Measurements from ENCODE around the gene DNM1L.
A peak's percentile ranks its signal among the peaks of the same experiment; 100 is the strongest.

Gene DNM1L

DNA sequence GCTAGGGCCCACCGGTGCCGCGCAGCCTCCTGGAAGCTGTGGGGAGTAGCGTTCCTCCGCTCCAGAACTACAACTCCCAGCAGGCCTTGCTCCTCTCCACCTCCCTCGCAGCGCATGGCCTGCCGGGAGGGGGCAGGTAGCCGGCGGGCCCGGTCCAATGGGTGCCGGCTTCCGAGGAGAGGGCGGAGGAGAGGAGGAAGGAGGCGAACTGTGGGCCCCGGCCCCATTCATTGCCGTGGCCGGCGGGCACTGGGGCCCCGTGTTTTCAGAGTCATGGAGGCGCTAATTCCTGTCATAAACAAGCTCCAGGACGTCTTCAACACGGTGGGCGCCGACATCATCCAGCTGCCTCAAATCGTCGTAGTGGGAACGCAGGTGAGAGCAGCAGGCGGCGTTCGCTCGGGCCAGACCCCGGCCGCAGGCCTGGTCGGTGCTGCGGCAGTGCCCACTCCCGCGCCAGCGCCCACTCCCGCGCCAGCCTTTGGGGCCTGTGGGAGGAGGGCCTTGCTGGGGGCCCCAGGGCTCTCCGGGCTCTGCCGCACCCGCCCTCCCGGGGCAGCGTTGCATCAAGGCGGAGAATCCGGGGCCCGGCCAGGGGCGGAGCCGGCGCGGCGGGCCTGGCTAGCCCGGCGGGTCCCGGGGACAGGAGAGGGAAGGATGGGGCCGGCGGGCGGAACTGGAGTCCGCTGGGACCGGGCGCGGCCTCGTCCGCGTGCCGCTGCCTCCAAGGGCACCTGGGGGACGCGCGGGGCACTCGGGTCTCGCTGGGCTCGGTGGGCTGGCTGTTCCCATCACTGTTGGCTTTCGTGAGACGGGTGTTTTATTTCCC is at the start of gene DNM1L:
DNM1L (plus strand) TSS at position 211 of the 829 bp plus-strand sequence; CDS start at position 274, 63 bp downstream.
- TF ChIP-seq, protein P1, sequence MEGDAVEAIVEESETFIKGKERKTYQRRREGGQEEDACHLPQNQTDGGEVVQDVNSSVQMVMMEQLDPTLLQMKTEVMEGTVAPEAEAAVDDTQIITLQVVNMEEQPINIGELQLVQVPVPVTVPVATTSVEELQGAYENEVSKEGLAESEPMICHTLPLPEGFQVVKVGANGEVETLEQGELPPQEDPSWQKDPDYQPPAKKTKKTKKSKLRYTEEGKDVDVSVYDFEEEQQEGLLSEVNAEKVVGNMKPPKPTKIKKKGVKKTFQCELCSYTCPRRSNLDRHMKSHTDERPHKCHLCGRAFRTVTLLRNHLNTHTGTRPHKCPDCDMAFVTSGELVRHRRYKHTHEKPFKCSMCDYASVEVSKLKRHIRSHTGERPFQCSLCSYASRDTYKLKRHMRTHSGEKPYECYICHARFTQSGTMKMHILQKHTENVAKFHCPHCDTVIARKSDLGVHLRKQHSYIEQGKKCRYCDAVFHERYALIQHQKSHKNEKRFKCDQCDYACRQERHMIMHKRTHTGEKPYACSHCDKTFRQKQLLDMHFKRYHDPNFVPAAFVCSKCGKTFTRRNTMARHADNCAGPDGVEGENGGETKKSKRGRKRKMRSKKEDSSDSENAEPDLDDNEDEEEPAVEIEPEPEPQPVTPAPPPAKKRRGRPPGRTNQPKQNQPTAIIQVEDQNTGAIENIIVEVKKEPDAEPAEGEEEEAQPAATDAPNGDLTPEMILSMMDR (IDR thresholded peaks at IDR 0.05; ENCODE audit: extremely low read depth, insufficient read depth, missing control alignments) = no peak
- in situ Hi-C loops (cut with MboI; ENCODE audit: low pct_unique_long_range_greater_than_20kb, low sequenced_read_pairs, unreplicated experiment) = loop anchor here (10.0 to 25.0 kb wide), 2 partner anchors 225 to 1017 kb away; partner anchors contain the start of gene ETFBKMT
- peak; percentile 95 for DNase-seq (ENCODE audit: low spot score)

DNA sequence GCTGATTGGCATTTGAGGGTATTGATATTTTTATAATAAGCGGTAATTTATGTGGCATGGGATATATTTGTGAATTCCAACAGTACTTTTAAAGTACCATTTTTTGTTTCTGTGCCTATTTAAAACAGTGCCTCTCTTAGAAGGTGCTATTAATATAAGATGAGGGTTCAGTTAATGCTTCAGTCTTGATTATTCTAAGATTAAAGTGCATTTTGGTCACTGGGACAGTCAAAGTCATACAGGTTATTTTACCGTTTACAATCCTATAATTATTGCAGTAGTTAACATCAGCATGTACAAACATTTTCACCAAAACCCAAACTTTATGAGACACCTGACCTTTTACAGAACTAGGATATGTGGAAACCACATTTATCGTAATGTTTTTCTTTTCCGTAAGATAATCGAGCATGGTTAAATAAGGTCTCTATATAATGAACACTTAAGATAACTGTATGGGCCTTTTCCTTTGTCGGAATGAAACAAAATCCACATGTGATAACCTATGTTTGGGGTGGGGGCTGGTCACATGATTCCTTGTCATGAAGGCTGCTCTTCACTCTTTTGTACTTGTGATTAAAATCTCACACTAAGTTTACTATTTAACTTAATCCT is 37.7 kb upstream of the DNM1L start:
- TF ChIP-seq, protein P1 (IDR thresholded peaks at IDR 0.05; ENCODE audit: extremely low read depth, insufficient read depth, missing control alignments) = no peak
- in situ Hi-C loops (cut with MboI; ENCODE audit: low pct_unique_long_range_greater_than_20kb, low sequenced_read_pairs, unreplicated experiment) = no loop called here
- no peak for DNase-seq (ENCODE audit: low spot score)

DNA sequence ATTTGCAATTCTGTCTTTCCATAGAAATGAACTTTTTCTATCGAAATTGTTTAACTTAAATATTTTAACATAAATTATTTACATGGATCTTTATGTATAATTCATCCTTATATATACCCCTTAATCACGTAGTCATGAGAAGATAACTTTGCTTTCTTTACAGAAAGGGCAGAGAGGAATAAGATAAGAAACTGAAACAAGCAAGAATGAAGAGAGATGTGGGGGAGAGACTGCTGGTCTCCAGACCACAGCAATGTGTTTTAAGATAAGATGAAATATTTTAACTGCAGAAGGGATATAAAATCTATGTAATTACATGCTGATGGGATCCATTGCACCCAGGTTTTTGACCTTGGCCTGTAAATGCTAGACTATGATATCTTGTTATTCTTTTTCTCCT is 34.7 kb upstream of the DNM1L start:
- in situ Hi-C loops (cut with MboI; ENCODE audit: low pct_unique_long_range_greater_than_20kb, low sequenced_read_pairs, unreplicated experiment) = no loop called here
- TF ChIP-seq, protein P1 (IDR thresholded peaks at IDR 0.05; ENCODE audit: extremely low read depth, insufficient read depth, missing control alignments) = no peak
- DNase-seq (ENCODE audit: low spot score) = no peak

DNA sequence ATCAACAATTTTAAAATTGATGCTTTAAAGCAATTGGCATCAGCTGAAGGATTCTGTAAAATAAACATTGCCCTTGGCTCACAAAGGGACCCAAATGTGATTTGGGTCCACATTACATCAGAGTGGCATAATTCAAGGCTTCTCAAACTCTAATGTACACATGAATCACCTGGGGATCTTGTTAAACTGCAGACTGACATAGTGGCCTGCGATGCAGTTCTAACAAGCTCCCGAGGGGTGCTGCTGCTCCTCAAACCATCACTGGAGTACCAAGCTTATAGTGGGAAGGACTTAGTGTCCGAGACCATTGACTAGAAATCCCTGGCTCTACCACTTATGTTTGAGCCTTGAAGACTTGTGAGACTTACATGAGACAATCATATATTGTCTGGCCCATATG is 31.8 kb upstream of the DNM1L start:
- TF ChIP-seq, protein P1 (IDR thresholded peaks at IDR 0.05; ENCODE audit: extremely low read depth, insufficient read depth, missing control alignments) = no peak
- no peak for DNase-seq (ENCODE audit: low spot score)
- in situ Hi-C loops (cut with MboI; ENCODE audit: low pct_unique_long_range_greater_than_20kb, low sequenced_read_pairs, unreplicated experiment) = no loop called here

DNA sequence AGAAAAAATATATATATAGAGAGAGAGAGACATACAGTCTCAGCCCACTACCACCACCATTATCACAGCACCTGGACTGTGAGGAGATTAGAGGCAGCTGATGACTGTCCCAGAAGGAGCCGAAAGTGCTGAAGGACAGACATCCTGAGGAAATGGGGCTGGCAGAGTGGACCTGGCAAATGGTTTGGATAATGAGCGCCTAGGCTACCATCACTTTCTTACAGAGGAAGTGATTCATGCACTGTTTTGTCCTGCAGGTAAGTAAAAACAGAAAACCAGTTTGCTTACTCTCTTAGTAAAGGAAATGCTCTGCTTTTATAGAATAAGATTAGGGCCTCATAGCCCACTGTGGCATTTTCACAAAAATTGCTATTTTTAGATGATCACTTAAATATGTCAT is 28.6 kb upstream of the DNM1L start:
- TF ChIP-seq, protein P1 (IDR thresholded peaks at IDR 0.05; ENCODE audit: extremely low read depth, insufficient read depth, missing control alignments) = no peak
- in situ Hi-C loops (cut with MboI; ENCODE audit: low pct_unique_long_range_greater_than_20kb, low sequenced_read_pairs, unreplicated experiment) = no loop called here
- DNase-seq (ENCODE audit: low spot score) = no peak

DNA sequence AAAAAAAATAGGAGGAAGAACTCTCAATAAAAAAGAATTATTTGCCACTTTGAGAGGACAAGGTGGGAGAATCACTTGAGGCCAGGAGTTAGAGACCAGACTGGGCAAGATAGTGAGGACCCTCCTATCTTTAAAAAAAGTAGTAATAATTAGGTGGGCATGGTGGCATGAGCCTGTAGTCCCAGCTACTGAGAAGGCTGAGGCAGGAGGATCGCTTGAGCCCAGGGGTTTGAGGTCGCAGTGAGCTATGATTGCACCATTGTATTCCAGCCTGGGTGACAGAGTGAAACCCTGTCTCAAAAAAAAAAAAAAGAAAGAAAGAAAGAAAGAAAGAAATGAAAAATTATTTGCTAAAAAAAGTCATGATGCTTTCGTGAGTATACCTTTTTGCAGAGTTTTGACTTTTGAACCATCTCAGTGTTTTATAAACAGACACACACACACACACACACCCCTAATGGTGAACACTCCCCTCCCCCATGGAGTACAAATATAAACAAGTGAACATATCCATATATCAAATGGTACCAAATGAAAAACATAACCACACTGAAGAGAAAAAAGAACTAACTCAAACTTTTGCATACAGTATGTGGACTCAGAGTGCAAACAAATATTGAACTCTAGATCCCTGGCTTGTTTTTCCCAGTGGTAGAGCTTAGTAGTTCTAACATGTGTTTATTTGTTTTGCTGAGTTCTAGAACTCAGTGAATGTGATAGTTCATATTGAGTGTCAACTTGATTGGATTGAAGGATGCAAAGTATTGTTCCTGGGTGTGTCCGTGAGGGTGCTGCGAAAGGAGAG is 27.7 kb upstream of the DNM1L start:
- in situ Hi-C loops (cut with MboI; ENCODE audit: low pct_unique_long_range_greater_than_20kb, low sequenced_read_pairs, unreplicated experiment) = no loop called here
- no peak for DNase-seq (ENCODE audit: low spot score)
- TF ChIP-seq, protein P1 (IDR thresholded peaks at IDR 0.05; ENCODE audit: extremely low read depth, insufficient read depth, missing control alignments) = no peak
